ENCODE results near the gene PSMC2. TPM values are rescaled to one million over a fixed set of nuclear protein-coding genes. Genes with fewer than 3 reads are reported as not detected.

The PSMC2 gene
- total RNA-seq, 1 donor from 2014 or later, result 306 TPM

Other genes with a start within 250 kb of the PSMC2 start
- 8.6 and 10.0 TPM in 2 replicates for gene NAPEPLD, start 198.5 kb upstream of the PSMC2 start, total RNA-seq
- gene PMPCB, start 50.2 kb upstream of the PSMC2 start, total RNA-seq, result 88.8 and 101 TPM in 2 replicates
- 34.4 and 38.8 TPM in 2 replicates for gene DNAJC2, start 2.9 kb upstream of the PSMC2 start, total RNA-seq
- gene SLC26A5, start 98.6 kb downstream of the PSMC2 start, total RNA-seq, result not detected in 2 replicates

Measured in myocyte (in vitro differentiated cells).